Kidney (tissue), 14 donors: Measurements from ENCODE around the gene ULK4. TPM values are rescaled to one million over a fixed set of nuclear protein-coding genes. Genes with fewer than 3 reads are reported as not detected.
A peak's percentile ranks its signal among the peaks of the same experiment; 100 is the strongest.

Experiments used
- DNase-seq, 5 donors: peaks; one replicate each; pipeline ENCODE4 v3.0.0-alpha.2; 2013 to 2020
- FAIRE-seq: peaks from 2 replicates; lab custom pipeline; 2012; peaks lifted over from hg19 to GRCh38; lab: Jason Lieb, UNC
- H3K27ac ChIP-seq, 2 donors: one replicate each; pipeline ENCODE4 v1.7.0; 2013; ENCODE audit warnings: low read depth in 2 of 2, low read length in 2 of 2, inconsistent platforms in 1 of 2
- H3K27me3 ChIP-seq: one replicate; pipeline ENCODE4 v1.7.1; 2013; ENCODE audit warnings: low read length, inconsistent platforms; ENCODE audit not compliant: control insufficient read depth, insufficient read depth
- H3K36me3 ChIP-seq, 3 donors: one replicate each; pipeline versions ENCODE4 v1.7.0 to v1.7.1; 2013; ENCODE audit warnings: low read length in 3 of 3, control low read depth in 1 of 3, inconsistent platforms in 1 of 3; ENCODE audit not compliant: insufficient read depth in 3 of 3, control insufficient read depth in 2 of 3
- H3K4me1 ChIP-seq, 3 donors: one replicate each; pipeline versions ENCODE4 v1.7.0 to v1.7.1; 2013; ENCODE audit warnings: low read length in 3 of 3, inconsistent platforms in 1 of 3, low read depth in 1 of 3; ENCODE audit not compliant: control insufficient read depth in 2 of 3, insufficient read depth in 2 of 3
- H3K4me3 ChIP-seq, 3 donors: one replicate each; pipeline versions ENCODE4 v1.7.0 to v1.8.1; 2013; ENCODE audit warnings: low read length in 3 of 3, control low read depth in 1 of 3, inconsistent platforms in 1 of 3
- H3K9ac ChIP-seq, 3 donors: one replicate each; pipeline versions ENCODE4 v1.7.0 to v1.7.1; 2013; ENCODE audit warnings: low read length in 3 of 3, control low read depth in 1 of 3, inconsistent platforms in 1 of 3
- H3K9me3 ChIP-seq, 3 donors: one replicate each; pipeline versions ENCODE4 v1.7.0 to v1.7.1; 2013; ENCODE audit warnings: low read length in 3 of 3, control low read depth in 1 of 3, inconsistent platforms in 1 of 3; ENCODE audit not compliant: control insufficient read depth in 2 of 3, insufficient read depth in 1 of 3
- intact Hi-C: fragments of 100-400 bp; cut with DNase I; formaldehyde crosslinking; loops from one replicate; pipeline ENCODE4 v1.11.1; 2022
- polyA plus RNA-seq: library from polyadenylated mRNA; stranded (reverse); fragments of 350-450 nt; fragmentation: Illumina TruSeq; extraction: RNeasy Lipid Tissue Mini Kit (QIAGEN cat#74804); gene quantifications from one replicate; pipeline ENCODE4 v1.2.3, GENCODE V29; 2014; ENCODE audit warnings: low read depth, low replicate concordance; ENCODE audit not compliant: insufficient read depth
- total RNA-seq: library from RNA; stranded (reverse); fragmentation: NEBNext Ultra II Directional; extraction: Animal tissue kit (Norgen Biotek cat#: 25700); gene quantifications from one replicate; pipeline ENCODE4 v1.2.1, GENCODE V29; 2021
- TF ChIP-seq, protein P1 (sequence below): IDR thresholded peaks from 3 replicates; pipeline ENCODE4 v1.5.1; 2012; ENCODE audit warnings: mild to moderate bottlenecking, moderate library complexity, borderline replicate concordance; ENCODE audit not compliant: insufficient read depth; ENCODE audit errors: extremely low read depth
- donor health status: control.
- donor health status: control.
- donor health status: control.
- donor health status: control.
- donor health status: control.
- donor health status: DM: yes; HTN: yes; CAD: no.
- donor health status: Normal renal cell carcinoma (clear cell type).

The ULK4 gene
- total and polyA plus RNA-seq, 2 donors from 2014 or later: 4.6 to 20.5 TPM

DNA sequence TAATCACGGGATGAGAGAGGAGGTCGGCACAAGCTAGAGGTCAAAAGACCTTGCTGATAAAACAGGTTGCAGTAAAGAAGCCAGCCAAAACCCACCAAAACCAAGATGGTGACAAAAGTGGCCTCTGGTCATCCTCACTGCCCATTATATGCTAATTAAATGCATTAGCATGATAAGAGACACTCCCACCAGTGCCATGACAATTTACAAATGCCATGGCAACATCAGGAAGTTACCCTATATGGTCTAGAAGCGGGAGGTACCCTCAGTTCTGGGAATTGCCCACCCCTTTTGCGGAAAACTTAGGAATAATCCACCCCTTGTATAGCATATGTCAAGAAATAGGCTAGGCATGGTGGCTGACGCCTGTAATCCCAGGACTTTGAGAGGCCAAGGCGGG, 4.3 kb upstream of the ULK4 start:
- H3K27me3 ChIP-seq: no peaks in the 10 kb centered on the region
- H3K9ac ChIP-seq: no peak overlapping the region
- no peak for FAIRE-seq
- H3K36me3 ChIP-seq: no peaks in the 10 kb centered on the region
- no peak for DNase-seq
- TF ChIP-seq, protein P1, sequence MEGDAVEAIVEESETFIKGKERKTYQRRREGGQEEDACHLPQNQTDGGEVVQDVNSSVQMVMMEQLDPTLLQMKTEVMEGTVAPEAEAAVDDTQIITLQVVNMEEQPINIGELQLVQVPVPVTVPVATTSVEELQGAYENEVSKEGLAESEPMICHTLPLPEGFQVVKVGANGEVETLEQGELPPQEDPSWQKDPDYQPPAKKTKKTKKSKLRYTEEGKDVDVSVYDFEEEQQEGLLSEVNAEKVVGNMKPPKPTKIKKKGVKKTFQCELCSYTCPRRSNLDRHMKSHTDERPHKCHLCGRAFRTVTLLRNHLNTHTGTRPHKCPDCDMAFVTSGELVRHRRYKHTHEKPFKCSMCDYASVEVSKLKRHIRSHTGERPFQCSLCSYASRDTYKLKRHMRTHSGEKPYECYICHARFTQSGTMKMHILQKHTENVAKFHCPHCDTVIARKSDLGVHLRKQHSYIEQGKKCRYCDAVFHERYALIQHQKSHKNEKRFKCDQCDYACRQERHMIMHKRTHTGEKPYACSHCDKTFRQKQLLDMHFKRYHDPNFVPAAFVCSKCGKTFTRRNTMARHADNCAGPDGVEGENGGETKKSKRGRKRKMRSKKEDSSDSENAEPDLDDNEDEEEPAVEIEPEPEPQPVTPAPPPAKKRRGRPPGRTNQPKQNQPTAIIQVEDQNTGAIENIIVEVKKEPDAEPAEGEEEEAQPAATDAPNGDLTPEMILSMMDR: no peak
- no peak overlapping the region for H3K27ac ChIP-seq
- intact Hi-C loops: no loop called here
- no peaks in the 10 kb centered on the region for H3K9me3 ChIP-seq
- H3K4me1 ChIP-seq: peaks cover 0 to 3% (median 0%) of the 10 kb centered on the region in 3 donors
- H3K4me3 ChIP-seq: no peak overlapping the region

- Histone ChIP-seq H3K4me1 (peaks cover 0 to 7% (median 0%) of the 10 kb centered on the region in 3 donors), H3K4me3 (no peak overlapping the region), H3K36me3 (no peaks in the 10 kb centered on the region), H3K27me3 (no peaks in the 10 kb centered on the region), H3K27ac (no peak overlapping the region), H3K9ac (no peak overlapping the region), H3K9me3 (no peaks in the 10 kb centered on the region)
- TF ChIP-seq, protein P1: no peak
- FAIRE-seq (no peak), DNase-seq (no peak)
- intact Hi-C loops: no loop called here
Measured at GRCh38 chr3:41963823-41964222, 1.9 kb upstream of the ULK4 start.

GRCh38 chr3:41960826-41961750, 815 bp downstream of the ULK4 start:
- H3K36me3 ChIP-seq: no peaks in the 10 kb centered on the region
- peak overlapping the region; percentile 81 to 97 (median 87) for H3K4me3 ChIP-seq
- DNase-seq: peak; percentile 61 to 76 (median 75)
- intact Hi-C loops: no loop called here
- FAIRE-seq: no peak
- peak overlapping the region; percentile 74 to 80 for H3K27ac ChIP-seq
- H3K9me3 ChIP-seq: no peaks in the 10 kb centered on the region
- TF ChIP-seq, protein P1: no peak
- peak overlapping the region; percentile 22 to 80 (median 76) for H3K9ac ChIP-seq
- no peaks in the 10 kb centered on the region for H3K27me3 ChIP-seq
- H3K4me1 ChIP-seq: peaks cover 0 to 7% (median 0%) of the 10 kb centered on the region in 3 donors
